ENCODE measurements around the gene GFER. TPM values are rescaled to one million over a fixed set of nuclear protein-coding genes. Genes with fewer than 3 reads are reported as not detected.

GFER gene
- total RNA-seq, 1 experiment from 2014 or later = 17.0 TPM

DNA sequence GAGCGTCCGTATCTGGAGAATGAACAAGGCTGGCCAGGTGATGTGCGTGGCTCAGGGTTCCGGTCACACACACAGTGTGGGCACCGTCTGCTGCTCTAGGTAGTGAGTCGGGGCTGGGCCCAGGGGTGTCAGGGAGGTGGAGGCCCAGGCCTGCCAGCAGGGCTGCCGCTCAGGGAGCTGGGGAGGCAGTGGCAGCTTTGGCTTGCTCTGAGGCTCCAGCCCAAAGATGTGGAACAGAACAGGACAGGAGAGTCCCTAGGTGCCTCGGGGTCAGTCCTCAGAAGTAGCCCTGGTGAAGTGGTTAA, 7.8 kb upstream of the GFER start:
- no peak for DNase-seq
- Histone ChIP-seq H3K4me3 (ENCODE audit: low read length) (no peak overlapping the region), H3K79me2 (ENCODE audit: low read length) (peaks cover 25% of the 10 kb centered on the region), H2AFZ (ENCODE audit: low read length) (no peak overlapping the region), H4K20me1 (ENCODE audit: insufficient read depth, low read depth, low read length) (no peaks in the 10 kb centered on the region; the same call in 1 of the 2 replicates), H3K27me3 (ENCODE audit: low read length) (no peaks in the 10 kb centered on the region), H3K9me3 (ENCODE audit: low read length) (no peaks in the 10 kb centered on the region), H3K9me2 (replicated peaks; ENCODE audit: insufficient read depth, low read length) (no peaks in the 10 kb centered on the region), H3K4me2 (ENCODE audit: low read depth, low read length, poor library complexity, severe bottlenecking) (no peak overlapping the region), H3K36me3 (ENCODE audit: insufficient read depth, low read length) (peaks cover 2% of the 10 kb centered on the region; the same call in 1 of the 2 replicates), H3K9ac (ENCODE audit: low read length) (no peak overlapping the region), H3K27ac (ENCODE audit: low read length) (no peak overlapping the region), H3K4me1 (ENCODE audit: low read length) (peaks cover 18% of the 10 kb centered on the region)

DNA sequence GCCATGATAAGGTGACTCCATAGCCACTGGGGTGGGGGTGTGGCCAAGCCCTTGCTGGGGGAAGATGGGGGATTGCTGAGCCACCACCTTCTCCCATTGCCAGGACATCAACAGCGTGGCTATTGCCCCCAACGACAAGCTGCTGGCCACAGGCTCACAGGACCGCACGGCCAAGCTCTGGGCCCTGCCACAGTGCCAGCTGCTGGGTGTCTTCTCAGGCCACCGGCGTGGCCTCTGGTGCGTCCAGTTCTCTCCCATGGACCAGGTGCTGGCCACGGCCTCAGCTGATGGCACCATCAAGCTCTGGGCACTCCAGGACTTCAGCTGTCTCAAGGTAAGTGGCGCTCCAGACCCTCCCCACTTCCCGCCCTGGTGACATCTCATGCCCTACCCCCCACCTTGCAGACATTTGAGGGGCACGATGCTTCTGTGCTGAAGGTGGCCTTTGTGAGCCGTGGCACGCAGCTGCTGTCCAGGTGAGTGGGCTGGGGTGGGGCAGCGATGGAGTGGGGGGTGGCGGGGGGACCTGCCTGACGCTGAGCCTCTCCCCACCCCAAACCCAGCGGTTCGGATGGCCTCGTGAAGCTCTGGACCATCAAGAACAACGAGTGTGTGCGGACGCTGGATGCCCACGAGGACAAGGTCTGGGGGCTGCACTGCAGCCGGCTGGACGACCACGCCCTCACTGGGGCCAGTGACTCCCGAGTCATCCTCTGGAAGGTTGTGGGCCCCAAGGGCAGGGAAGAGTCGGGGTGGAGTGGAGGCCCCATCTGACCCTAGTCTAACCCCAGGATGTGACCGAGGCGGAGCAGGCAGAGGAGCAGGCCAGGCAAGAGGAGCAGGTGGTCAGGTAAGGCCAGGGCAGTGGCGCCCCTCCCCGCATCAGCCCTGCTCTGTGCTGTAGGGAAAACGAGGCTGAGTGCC, 6.8 kb upstream of the GFER start:
- no peak for DNase-seq
- peaks cover 19% of the 10 kb centered on the region for H3K4me1 ChIP-seq (ENCODE audit: low read length)
- peaks cover 18% of the 10 kb centered on the region for H3K79me2 ChIP-seq (ENCODE audit: low read length)
- no peaks in the 10 kb centered on the region for H3K27me3 ChIP-seq (ENCODE audit: low read length)
- H3K9me3 ChIP-seq (ENCODE audit: low read length) = no peaks in the 10 kb centered on the region
- no peak overlapping the region for H3K4me3 ChIP-seq (ENCODE audit: low read length)
- H3K9me2 ChIP-seq (replicated peaks; ENCODE audit: insufficient read depth, low read length) = no peaks in the 10 kb centered on the region
- H3K9ac ChIP-seq (ENCODE audit: low read length) = no peak overlapping the region
- no peak overlapping the region for H3K27ac ChIP-seq (ENCODE audit: low read length)
- H3K36me3 ChIP-seq (ENCODE audit: insufficient read depth, low read length) = peaks cover 2% of the 10 kb centered on the region; the same call in 1 of the 2 replicates
- no peak overlapping the region for H3K4me2 ChIP-seq (ENCODE audit: low read depth, low read length, poor library complexity, severe bottlenecking)
- H2AFZ ChIP-seq (ENCODE audit: low read length) = no peak overlapping the region
- no peaks in the 10 kb centered on the region; the same call in 1 of the 2 replicates for H4K20me1 ChIP-seq (ENCODE audit: insufficient read depth, low read depth, low read length)

- Histone ChIP-seq H3K27ac (ENCODE audit: low read length) (no peak overlapping the region), H3K79me2 (ENCODE audit: low read length) (peaks cover 11% of the 10 kb centered on the region), H3K4me2 (ENCODE audit: low read depth, low read length, poor library complexity, severe bottlenecking) (no peak overlapping the region), H3K9me3 (ENCODE audit: low read length) (no peaks in the 10 kb centered on the region), H3K36me3 (ENCODE audit: insufficient read depth, low read length) (peaks cover 2% of the 10 kb centered on the region; the same call in 1 of the 2 replicates), H3K27me3 (ENCODE audit: low read length) (no peaks in the 10 kb centered on the region), H3K4me1 (ENCODE audit: low read length) (peaks cover 16% of the 10 kb centered on the region), H3K9ac (ENCODE audit: low read length) (no peak overlapping the region), H2AFZ (ENCODE audit: low read length) (no peak overlapping the region), H3K4me3 (ENCODE audit: low read length) (no peak overlapping the region), H4K20me1 (ENCODE audit: insufficient read depth, low read depth, low read length) (no peaks in the 10 kb centered on the region; the same call in 1 of the 2 replicates), H3K9me2 (replicated peaks; ENCODE audit: insufficient read depth, low read length) (no peaks in the 10 kb centered on the region)
- no peak for DNase-seq
Observed at GRCh38 chr16:1977875-1978268, 6.1 kb upstream of the GFER start.

- DNase-seq = no peak
- Histone ChIP-seq H3K9me2 (replicated peaks; ENCODE audit: insufficient read depth, low read length) (no peaks in the 10 kb centered on the region), H3K79me2 (ENCODE audit: low read length) (peaks cover 4% of the 10 kb centered on the region), H3K36me3 (ENCODE audit: insufficient read depth, low read length) (peaks cover 2% of the 10 kb centered on the region; the same call in 1 of the 2 replicates), H3K4me1 (ENCODE audit: low read length) (peaks cover 11% of the 10 kb centered on the region), H3K27me3 (ENCODE audit: low read length) (no peaks in the 10 kb centered on the region), H3K4me3 (ENCODE audit: low read length) (no peak overlapping the region), H3K9ac (ENCODE audit: low read length) (no peak overlapping the region), H3K9me3 (ENCODE audit: low read length) (no peaks in the 10 kb centered on the region), H2AFZ (ENCODE audit: low read length) (no peak overlapping the region), H4K20me1 (ENCODE audit: insufficient read depth, low read depth, low read length) (no peaks in the 10 kb centered on the region), H3K27ac (ENCODE audit: low read length) (no peak overlapping the region), H3K4me2 (ENCODE audit: low read depth, low read length, poor library complexity, severe bottlenecking) (no peak overlapping the region)
Observed at GRCh38 chr16:1978476-1979120, 5.4 kb upstream of the GFER start.

DNA sequence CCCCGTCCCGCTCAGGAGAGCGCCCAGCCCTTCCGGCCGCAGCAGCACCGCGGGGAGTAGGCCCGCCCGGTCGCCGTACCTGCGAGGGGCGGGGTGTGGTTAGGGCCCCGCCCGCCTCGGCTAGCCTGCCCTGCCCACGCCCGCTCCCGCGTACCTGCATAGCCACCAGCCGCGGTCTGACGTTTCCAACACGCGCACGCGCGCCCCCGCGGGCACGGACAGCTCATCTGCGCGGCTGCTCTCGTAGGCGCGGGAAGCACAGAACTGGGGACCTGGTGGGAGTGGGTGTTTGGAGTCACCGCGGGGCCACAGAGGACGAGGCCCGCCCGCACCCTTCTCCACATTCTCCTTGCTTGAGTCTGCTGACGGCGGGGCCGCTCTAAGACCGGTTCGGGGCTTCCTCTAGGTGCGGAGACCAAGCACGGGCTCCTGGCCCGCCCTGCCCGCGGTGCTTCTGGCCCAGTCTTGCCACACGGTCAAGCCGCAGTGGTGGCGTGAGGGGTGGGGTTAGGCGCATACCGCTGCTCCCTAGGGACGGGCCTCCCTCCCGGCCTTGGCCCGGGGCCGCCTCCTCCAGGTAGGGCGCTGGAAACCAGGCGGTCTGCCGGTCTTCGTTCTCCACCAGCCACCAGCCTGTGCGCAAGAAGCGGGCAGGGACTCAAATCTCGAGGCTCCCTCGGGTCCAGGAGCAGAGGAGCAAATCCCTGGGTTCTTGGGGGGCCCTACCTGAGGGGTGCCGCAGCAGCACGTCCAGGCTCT, 4.5 kb upstream of the GFER start:
- no peak overlapping the region for H3K4me2 ChIP-seq (ENCODE audit: low read depth, low read length, poor library complexity, severe bottlenecking)

GRCh38 chr16:1980030-1980769, 3.8 kb upstream of the GFER start:
- no peak for DNase-seq
- H3K4me2 ChIP-seq (ENCODE audit: low read depth, low read length, poor library complexity, severe bottlenecking) = no peak overlapping the region

More for the DNA sequence above, 4.5 kb upstream of the GFER start:
- DNase-seq = no peak
- Histone ChIP-seq H3K9me2 (replicated peaks; ENCODE audit: insufficient read depth, low read length) (no peaks in the 10 kb centered on the region), H3K4me1 (ENCODE audit: low read length) (peaks cover 11% of the 10 kb centered on the region), H3K4me3 (ENCODE audit: low read length) (no peak overlapping the region), H2AFZ (ENCODE audit: low read length) (no peak overlapping the region), H3K79me2 (ENCODE audit: low read length) (peaks cover under 1% of the 10 kb centered on the region), H3K9me3 (ENCODE audit: low read length) (no peaks in the 10 kb centered on the region), H3K36me3 (ENCODE audit: insufficient read depth, low read length) (peaks cover 2% of the 10 kb centered on the region; the same call in 1 of the 2 replicates), H3K27me3 (ENCODE audit: low read length) (no peaks in the 10 kb centered on the region), H4K20me1 (ENCODE audit: insufficient read depth, low read depth, low read length) (no peaks in the 10 kb centered on the region), H3K27ac (ENCODE audit: low read length) (no peak overlapping the region), H3K9ac (ENCODE audit: low read length) (no peak overlapping the region)

GRCh38 chr16:1980770-1981087, 3.3 kb upstream of the GFER start:
- Histone ChIP-seq H3K9me2 (replicated peaks; ENCODE audit: insufficient read depth, low read length) (no peaks in the 10 kb centered on the region), H3K9me3 (ENCODE audit: low read length) (no peaks in the 10 kb centered on the region), H4K20me1 (ENCODE audit: insufficient read depth, low read depth, low read length) (no peaks in the 10 kb centered on the region), H3K4me2 (ENCODE audit: low read depth, low read length, poor library complexity, severe bottlenecking) (no peak overlapping the region), H3K79me2 (ENCODE audit: low read length) (peaks cover 11% of the 10 kb centered on the region), H3K9ac (ENCODE audit: low read length) (no peak overlapping the region), H3K36me3 (ENCODE audit: insufficient read depth, low read length) (peaks cover 2% of the 10 kb centered on the region; the same call in 1 of the 2 replicates), H2AFZ (ENCODE audit: low read length) (no peak overlapping the region), H3K27me3 (ENCODE audit: low read length) (no peaks in the 10 kb centered on the region), H3K4me1 (ENCODE audit: low read length) (peaks cover 21% of the 10 kb centered on the region), H3K4me3 (ENCODE audit: low read length) (no peak overlapping the region), H3K27ac (ENCODE audit: low read length) (no peak overlapping the region)
- DNase-seq = no peak

More at GRCh38 chr16:1980030-1980769, 3.8 kb upstream of the GFER start:
- Histone ChIP-seq H2AFZ (ENCODE audit: low read length) (no peak overlapping the region), H3K36me3 (ENCODE audit: insufficient read depth, low read length) (peaks cover 2% of the 10 kb centered on the region; the same call in 1 of the 2 replicates), H3K27me3 (ENCODE audit: low read length) (no peaks in the 10 kb centered on the region), H3K4me3 (ENCODE audit: low read length) (no peak overlapping the region), H4K20me1 (ENCODE audit: insufficient read depth, low read depth, low read length) (no peaks in the 10 kb centered on the region), H3K9me2 (replicated peaks; ENCODE audit: insufficient read depth, low read length) (no peaks in the 10 kb centered on the region), H3K9ac (ENCODE audit: low read length) (no peak overlapping the region), H3K4me1 (ENCODE audit: low read length) (peaks cover 15% of the 10 kb centered on the region), H3K27ac (ENCODE audit: low read length) (no peak overlapping the region), H3K9me3 (ENCODE audit: low read length) (no peaks in the 10 kb centered on the region), H3K79me2 (ENCODE audit: low read length) (peaks cover 8% of the 10 kb centered on the region)

All from Karpas-422 (cell line).